Measurements from ENCODE around the gene ANK2.
"Not testable (repeated sequence)": the region's sequence is repeated elsewhere in the genome, so short reads cannot be mapped to it uniquely, and the experiment has no call there.

ANK2 gene

DNA sequence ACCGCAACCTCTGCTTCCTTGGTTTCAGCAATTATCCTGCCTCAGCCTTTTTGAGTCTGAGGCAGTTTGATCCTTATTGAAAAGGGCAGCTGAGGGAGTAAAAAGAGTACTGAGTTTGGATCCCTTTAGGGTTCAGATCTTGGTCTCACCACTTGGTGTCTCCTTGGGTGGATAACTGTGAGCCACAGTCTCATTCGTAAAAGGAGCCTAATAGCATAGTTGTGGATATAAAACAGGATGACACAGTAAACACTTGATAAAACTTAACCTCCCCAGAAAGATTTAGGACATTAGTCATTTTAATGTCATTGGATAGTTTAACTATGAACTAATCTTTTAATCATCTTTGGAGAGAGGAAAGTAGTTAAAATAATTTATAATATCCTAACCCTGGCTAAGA is 173.0 kb downstream of the ANK2 start:
- no peak for DNase-seq

- no peak for DNase-seq
Measured at GRCh38 chr4:113223001-113223400, 173.5 kb downstream of the ANK2 start.

DNA sequence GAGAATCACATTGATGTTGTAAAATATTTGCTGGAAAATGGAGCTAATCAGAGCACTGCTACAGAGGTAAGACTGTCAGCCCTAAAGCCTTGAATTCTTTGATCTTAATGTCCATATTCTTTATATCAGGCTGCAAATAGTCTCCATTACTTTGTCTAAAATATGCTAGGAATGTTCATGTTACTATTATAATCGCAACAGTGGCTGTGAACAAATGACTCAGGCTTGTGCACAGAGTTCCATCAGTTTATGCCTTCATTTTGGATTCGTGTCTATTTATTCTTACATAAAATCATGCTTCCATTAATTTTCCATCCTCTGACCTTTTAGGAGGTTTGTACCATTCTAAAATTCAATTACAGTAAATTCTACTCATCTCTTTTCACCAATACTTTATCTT is 182.7 kb downstream of the ANK2 start:
- no peak for DNase-seq

- DNase-seq: no peak
Measured at GRCh38 chr4:113236916-113237315, 187.5 kb downstream of the ANK2 start.

DNA sequence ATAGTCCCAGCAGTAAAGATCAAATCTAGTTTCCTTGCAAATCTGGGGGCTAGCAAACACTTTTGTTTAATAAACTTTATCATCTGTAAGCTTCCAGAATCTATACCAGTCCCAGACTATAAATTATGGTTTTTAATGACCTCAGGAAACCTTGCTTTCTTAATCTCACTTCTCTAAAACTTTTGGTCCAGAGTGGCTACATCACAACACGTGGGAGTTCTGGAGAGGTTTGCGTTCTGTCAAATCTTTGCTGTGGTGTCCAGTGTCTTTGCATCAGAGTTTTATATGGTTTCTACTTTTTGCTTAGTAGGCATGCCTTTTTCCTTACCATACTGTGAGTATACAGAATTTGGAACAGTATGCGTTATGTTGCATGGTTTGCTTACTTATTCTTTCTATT is 193.9 kb downstream of the ANK2 start:
- no peak for DNase-seq

GRCh38 chr4:113244747-113245146 is 195.3 kb downstream of the ANK2 start:
- not testable (repeated sequence) for DNase-seq

- peak; percentile 3 for DNase-seq
Measured at GRCh38 chr4:113248320-113248719, 198.9 kb downstream of the ANK2 start.

- DNase-seq: no peak
Measured at GRCh38 chr4:113255628-113256027, 206.2 kb downstream of the ANK2 start.

GRCh38 chr4:113256946-113257345 is 207.5 kb downstream of the ANK2 start:
- no peak for DNase-seq

DNA sequence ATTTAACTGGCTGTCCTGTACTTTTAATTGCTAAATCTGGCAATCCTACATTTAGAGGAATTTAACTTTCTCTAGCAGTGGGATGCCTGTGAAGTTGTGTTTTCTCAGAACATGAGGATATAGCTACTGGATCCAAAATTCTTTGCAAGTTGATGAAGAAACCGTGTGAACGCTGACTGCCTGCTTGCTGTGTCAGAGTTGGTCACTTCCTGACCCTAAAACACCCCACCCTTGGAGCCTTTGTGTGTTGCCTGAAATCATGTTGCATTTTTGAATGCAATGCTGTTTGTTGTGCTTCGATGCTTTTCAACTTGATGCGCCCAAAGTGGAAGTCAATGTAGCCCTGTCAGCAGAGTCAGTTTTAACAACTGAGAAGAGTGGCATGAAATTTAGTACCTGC is 211.2 kb downstream of the ANK2 start:
- DNase-seq: no peak

- DNase-seq: no peak
Measured at GRCh38 chr4:113263274-113263673, 213.8 kb downstream of the ANK2 start.

GRCh38 chr4:113270520-113271319 is 221.3 kb downstream of the ANK2 start:
- DNase-seq: no peak

GRCh38 chr4:113272523-113272922 is 223.1 kb downstream of the ANK2 start:
- no peak for DNase-seq

GRCh38 chr4:113273721-113274220 is 224.3 kb downstream of the ANK2 start:
- DNase-seq: no peak

DNA sequence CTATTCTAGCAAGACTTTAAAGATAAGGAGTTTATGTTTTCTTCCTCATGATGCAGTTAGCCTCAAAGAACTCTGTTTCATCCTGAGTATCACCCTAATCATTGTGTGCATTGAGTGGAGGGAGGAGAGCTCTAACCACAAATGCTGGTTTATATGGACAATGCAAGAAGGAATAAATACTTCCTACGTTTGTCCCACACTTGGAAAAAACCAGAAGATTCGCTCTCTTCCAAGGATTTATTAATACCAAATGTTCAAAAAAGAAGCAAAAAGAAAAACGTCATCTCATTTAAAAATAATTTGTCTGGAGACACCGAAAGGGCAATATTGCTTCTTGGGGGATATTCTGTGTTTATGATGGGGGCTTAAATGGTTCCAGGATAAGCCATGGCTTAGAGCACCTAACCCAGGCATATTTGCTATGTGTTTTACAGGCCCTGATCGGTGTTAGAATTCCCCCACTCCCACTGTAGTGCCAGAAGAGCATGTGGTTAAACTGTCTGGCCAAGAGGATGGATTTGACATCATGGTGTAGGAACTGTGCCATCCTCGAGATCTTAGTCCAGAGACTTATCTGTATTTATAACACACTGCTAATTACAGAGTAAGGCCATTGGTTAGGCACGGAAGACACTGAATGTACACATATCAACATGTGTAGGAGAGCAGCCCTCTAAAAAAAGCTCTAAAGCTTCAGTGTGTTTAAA is 227.2 kb downstream of the ANK2 start:
- no peak for DNase-seq

DNA sequence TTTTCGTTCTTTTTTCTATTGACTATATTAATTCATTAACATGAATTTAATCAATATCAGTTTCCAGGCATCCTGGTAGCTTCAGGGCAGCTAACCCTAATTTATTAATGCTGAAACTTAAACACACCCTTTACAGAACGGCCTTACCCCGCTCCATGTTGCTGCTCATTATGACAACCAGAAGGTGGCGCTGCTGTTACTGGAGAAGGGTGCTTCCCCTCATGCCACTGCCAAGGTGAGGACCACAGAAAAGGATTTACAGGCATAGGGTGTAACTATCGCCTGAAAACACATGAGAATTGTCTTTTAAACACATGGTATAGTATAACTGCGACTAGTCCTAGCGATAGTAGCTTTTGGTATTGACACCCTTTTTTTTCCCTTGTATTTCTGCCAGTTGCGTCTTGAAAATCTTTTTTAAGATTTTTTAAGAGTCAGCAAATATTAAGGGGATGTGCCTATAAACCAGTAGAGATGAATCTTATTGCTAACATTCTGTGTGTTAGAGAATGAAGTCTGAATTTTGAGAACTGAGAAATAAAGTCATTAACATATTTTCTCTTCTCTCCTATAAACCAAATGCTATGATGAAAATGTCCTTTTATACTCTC is 229.0 kb downstream of the ANK2 start:
- peak; percentile 42 for DNase-seq

GRCh38 chr4:113285501-113285900 is 236.0 kb downstream of the ANK2 start:
- DNase-seq: no peak

DNA sequence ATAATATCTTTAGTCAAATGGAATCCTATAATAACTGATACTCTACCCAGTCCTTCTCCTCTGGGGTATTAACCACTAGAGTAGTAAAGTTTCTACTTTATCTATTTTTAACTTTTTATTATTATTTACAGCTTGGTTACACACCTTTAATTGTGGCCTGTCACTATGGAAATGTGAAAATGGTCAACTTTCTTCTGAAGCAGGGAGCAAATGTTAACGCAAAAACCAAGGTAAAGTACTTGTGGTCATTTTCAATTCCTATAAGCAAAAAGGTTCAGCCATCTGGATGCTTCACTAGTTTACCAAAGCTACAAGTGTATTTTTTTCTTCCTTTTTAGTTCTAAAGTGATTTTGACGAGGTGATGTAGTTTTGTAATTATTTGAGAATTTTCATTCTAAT is 238.8 kb downstream of the ANK2 start:
- no peak for DNase-seq

DNA sequence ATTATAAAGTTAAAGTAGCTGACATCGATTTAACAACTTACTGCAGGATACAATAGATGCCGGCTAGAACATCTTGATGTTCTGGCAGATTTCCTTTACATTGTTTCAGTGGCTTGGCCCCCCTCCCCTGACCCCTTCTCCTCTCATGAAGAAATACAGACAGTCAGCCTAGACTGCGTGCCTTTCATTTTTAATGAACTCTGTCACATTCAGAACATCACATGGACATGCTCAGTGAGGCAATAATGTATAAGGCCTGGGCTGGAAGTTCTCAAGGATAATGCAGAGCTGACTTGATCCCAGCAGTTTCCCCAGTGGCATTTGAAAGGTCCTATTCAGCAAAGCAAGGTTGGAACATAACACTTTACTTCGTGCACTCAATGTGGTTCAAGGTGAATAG is 239.2 kb downstream of the ANK2 start:
- DNase-seq: no peak

DNA sequence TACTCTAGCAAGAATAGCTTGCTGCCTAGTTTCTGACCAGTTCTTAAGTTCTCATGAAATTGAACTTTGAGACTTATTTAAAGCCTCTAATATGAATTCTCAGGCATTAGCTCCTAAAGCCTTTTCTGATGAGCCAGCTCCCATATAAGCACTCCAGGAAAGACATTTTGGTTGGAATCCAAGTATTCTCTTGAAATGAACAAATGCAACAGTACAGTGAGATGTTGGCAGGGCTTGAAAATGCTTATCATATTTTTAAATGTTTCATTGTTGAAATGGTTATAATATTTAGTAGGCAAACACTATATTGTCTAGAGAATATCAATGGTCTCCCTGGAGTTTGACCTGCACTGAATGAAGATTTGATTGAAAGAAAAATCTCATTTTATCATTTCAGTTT is 240.3 kb downstream of the ANK2 start:
- DNase-seq: no peak

DNA sequence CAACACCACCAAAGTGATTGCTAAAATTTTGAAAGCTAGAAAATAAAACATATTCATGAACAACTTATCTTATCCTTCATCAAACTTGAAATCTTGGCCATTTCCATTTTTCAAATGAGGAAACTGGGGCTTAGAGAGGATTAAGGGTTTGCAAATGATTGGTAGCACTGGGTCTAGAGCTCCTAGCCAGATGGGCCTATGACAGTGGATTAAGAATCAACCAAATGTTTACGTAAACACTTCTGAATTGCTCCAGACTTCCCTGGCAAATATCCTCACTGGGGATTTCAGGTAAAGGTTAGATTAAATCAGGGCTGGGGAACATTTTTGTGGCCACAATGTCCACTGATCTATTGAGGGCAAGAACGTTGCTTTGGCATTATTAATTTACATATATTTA is 241.2 kb downstream of the ANK2 start:
- DNase-seq: no peak

- peak; percentile 58 for DNase-seq
Measured at GRCh38 chr4:113292371-113293042, 243.1 kb downstream of the ANK2 start.

DNA sequence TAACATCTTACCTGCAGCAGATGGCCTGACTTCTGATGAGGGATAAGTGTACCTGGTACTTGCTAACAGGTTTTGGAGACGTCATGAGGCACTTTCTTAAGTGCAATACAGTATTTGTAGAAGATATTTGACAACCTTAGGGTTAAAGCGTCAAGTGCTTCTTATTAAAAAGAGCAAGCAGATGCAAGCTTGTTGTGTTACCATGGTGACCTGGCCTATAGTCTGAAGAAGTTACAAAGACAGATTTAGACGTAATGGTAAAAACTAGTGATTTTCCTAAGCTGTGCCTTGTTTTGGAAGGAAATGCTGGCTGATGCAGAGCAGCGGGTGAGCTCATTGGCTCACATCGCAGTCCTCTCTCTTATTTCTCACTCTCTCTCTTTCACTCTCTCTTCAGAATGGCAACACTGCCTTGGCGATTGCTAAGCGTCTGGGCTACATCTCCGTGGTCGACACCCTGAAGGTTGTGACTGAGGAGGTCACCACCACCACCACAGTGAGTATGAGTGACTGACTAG is 243.6 kb downstream of the ANK2 start:
- DNase-seq: no peak
